Stimulated activated memory B cell treated with anti-CD40 and anti-IgM and Interleukin-4, amounts not matched to agents 10 μg/mL and 1 μg/mL and 100 μg/mL, for 72 hours (primary cell): ENCODE results near the gene TMEM117.

Source experiments
- ATAC-seq: fragments of 150-1000 bp; cut with Tn5 transposase; 2 replicates; pipeline ENCODE4 v1.10.0; 2021
- H3K27ac Mint-ChIP-seq: one replicate; pipeline ENCODE4 v1.8.0; 2022; ENCODE audit warnings: mild to moderate bottlenecking, mixed read lengths
- H3K27me3 Mint-ChIP-seq: one replicate; pipeline ENCODE4 v1.8.0; 2022; ENCODE audit warnings: mixed read lengths
- H3K36me3 Mint-ChIP-seq: one replicate; pipeline ENCODE4 v1.8.0; 2022; ENCODE audit warnings: mixed read lengths
- H3K4me1 Mint-ChIP-seq: one replicate; pipeline ENCODE4 v1.8.0; 2022; ENCODE audit warnings: mixed read lengths
- H3K4me3 Mint-ChIP-seq: one replicate; pipeline ENCODE4 v1.8.0; 2022; ENCODE audit warnings: mild to moderate bottlenecking, moderate library complexity, mixed read lengths
- H3K9me3 Mint-ChIP-seq: one replicate; pipeline ENCODE4 v1.8.0; 2022; ENCODE audit warnings: mixed read lengths

TMEM117 gene

GRCh38 chr12:44091948-44092606, 256.2 kb downstream of the TMEM117 start:
- no peak overlapping the region for H3K4me3 Mint-ChIP-seq
- no peaks in the 10 kb centered on the region for H3K4me1 Mint-ChIP-seq
- H3K36me3 Mint-ChIP-seq = peaks cover 17% of the 10 kb centered on the region
- H3K27me3 Mint-ChIP-seq = no peaks in the 10 kb centered on the region
- peaks cover 3% of the 10 kb centered on the region for H3K9me3 Mint-ChIP-seq
- H3K27ac Mint-ChIP-seq = no peak overlapping the region
- ATAC-seq = no peak

- H3K4me1 Mint-ChIP-seq = no peaks in the 10 kb centered on the region
- no peak for ATAC-seq
- H3K4me3 Mint-ChIP-seq = no peak overlapping the region
- no peaks in the 10 kb centered on the region for H3K27me3 Mint-ChIP-seq
- no peak overlapping the region for H3K27ac Mint-ChIP-seq
- H3K9me3 Mint-ChIP-seq = peaks cover 10% of the 10 kb centered on the region
- peaks cover 20% of the 10 kb centered on the region for H3K36me3 Mint-ChIP-seq
Measured at GRCh38 chr12:44098786-44099185, 262.9 kb downstream of the TMEM117 start.

DNA sequence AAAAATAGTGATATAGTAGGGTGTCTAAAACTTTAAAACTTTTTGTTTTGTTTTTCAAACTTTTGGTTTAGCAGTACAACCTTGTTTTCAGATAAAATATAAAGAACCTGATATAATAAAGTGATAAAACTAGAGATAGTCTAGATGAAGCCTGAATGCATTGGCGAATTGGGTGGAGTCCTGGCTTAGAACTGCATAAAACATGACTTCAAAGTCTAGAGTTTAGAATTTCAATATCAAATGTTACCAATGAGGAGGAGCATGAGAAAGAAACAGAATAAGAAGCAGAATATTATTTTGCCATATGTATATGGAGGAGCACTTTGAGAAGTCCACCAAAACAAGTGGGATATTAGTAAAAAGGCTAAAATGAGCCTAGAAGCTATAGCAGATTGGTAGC, 263.6 kb downstream of the TMEM117 start:
- ATAC-seq = no peak
- Mint-ChIP-seq H3K36me3 (peaks cover 23% of the 10 kb centered on the region), H3K4me1 (no peaks in the 10 kb centered on the region), H3K4me3 (no peak overlapping the region), H3K27me3 (no peaks in the 10 kb centered on the region), H3K27ac (no peak overlapping the region), H3K9me3 (peaks cover 10% of the 10 kb centered on the region)

GRCh38 chr12:44100264-44100663, 264.4 kb downstream of the TMEM117 start:
- H3K27me3 Mint-ChIP-seq = no peaks in the 10 kb centered on the region
- H3K4me3 Mint-ChIP-seq = no peak overlapping the region
- H3K27ac Mint-ChIP-seq = no peak overlapping the region
- peaks cover 9% of the 10 kb centered on the region for H3K9me3 Mint-ChIP-seq
- H3K4me1 Mint-ChIP-seq = peaks cover 6% of the 10 kb centered on the region
- ATAC-seq = no peak
- H3K36me3 Mint-ChIP-seq = peaks cover 28% of the 10 kb centered on the region

DNA sequence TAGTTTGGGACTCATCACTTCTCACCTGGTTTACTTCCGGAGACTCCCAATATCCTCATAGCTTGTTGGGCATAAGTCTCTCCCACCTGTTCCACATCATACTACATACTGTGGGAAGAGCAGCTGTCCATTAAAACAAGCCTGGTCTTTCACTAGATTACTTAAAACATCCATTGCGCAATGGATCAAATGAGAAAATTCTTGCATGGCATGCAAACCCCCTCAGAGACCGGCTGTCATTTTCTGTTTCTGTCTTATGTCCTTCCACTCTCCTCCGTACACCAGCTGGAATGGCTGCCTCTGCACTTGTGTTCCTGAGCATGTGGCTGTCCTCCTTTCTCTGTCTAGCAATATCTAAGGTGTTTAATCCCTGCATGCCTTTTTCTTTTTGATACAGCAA, 265.6 kb downstream of the TMEM117 start:
- peaks cover 7% of the 10 kb centered on the region for H3K9me3 Mint-ChIP-seq
- no peak overlapping the region for H3K4me3 Mint-ChIP-seq
- peaks cover 24% of the 10 kb centered on the region for H3K36me3 Mint-ChIP-seq
- ATAC-seq = no peak
- H3K27ac Mint-ChIP-seq = no peak overlapping the region
- peaks cover 6% of the 10 kb centered on the region for H3K4me1 Mint-ChIP-seq
- no peaks in the 10 kb centered on the region for H3K27me3 Mint-ChIP-seq

- H3K9me3 Mint-ChIP-seq = peaks cover 3% of the 10 kb centered on the region
- H3K27ac Mint-ChIP-seq = no peak overlapping the region
- no peak for ATAC-seq
- H3K4me1 Mint-ChIP-seq = no peaks in the 10 kb centered on the region
- H3K36me3 Mint-ChIP-seq = peaks cover 4% of the 10 kb centered on the region
- no peaks in the 10 kb centered on the region for H3K27me3 Mint-ChIP-seq
- H3K4me3 Mint-ChIP-seq = no peak overlapping the region
Measured at GRCh38 chr12:44114906-44115305, 279.0 kb downstream of the TMEM117 start.

GRCh38 chr12:44117337-44117736, 281.5 kb downstream of the TMEM117 start:
- peaks cover 11% of the 10 kb centered on the region for H3K9me3 Mint-ChIP-seq
- ATAC-seq = no peak
- peaks cover 24% of the 10 kb centered on the region for H3K36me3 Mint-ChIP-seq
- H3K4me3 Mint-ChIP-seq = no peak overlapping the region
- no peaks in the 10 kb centered on the region for H3K4me1 Mint-ChIP-seq
- H3K27me3 Mint-ChIP-seq = no peaks in the 10 kb centered on the region
- H3K27ac Mint-ChIP-seq = no peak overlapping the region

- Mint-ChIP-seq H3K27me3 (no peaks in the 10 kb centered on the region), H3K4me3 (no peak overlapping the region), H3K9me3 (peaks cover 11% of the 10 kb centered on the region), H3K27ac (no peak overlapping the region), H3K36me3 (peaks cover 39% of the 10 kb centered on the region), H3K4me1 (no peaks in the 10 kb centered on the region)
- no peak for ATAC-seq
Measured at GRCh38 chr12:44118946-44119345, 283.1 kb downstream of the TMEM117 start.

- H3K36me3 Mint-ChIP-seq = peaks cover 36% of the 10 kb centered on the region
- ATAC-seq = no peak
- peaks cover 10% of the 10 kb centered on the region for H3K4me1 Mint-ChIP-seq
- H3K9me3 Mint-ChIP-seq = peaks cover 5% of the 10 kb centered on the region
- no peak overlapping the region for H3K4me3 Mint-ChIP-seq
- H3K27me3 Mint-ChIP-seq = no peaks in the 10 kb centered on the region
- H3K27ac Mint-ChIP-seq = no peak overlapping the region
Measured at GRCh38 chr12:44126806-44127205, 290.9 kb downstream of the TMEM117 start.

DNA sequence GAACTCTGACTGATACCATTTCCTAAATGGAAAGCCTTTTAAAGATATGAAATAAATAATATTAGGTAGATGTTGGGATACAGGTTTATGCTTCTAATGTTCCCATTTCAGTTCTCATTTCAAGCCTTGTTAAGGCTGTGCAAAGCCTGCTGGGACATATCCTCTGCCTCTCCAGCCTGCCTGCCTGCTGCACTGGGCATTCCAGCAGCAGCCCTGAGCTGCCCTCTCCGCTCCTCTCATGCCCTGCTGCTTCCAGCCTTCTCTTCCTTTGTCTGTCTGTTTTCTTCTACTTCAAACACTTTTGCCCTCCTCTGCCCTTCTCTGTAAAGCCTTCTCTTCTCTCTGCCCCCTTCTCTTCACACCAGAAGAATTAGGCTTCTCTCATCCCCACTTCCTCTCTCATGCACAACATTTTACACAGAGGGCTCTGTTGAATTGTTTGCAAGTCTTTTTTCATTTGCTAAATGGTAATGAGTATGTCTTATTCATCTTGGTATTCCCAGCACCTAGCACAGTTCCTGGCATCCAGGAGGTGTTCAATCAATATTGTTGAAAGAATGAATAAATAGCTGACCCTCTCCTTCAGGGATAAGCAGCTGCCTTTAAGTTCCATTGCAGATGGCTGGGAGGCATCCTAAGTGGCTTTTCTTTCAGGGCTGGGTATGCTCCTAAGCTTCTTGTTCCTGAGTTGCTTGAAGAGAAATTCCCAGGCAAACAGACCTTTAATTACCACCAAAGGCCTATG, 292.3 kb downstream of the TMEM117 start:
- no peaks in the 10 kb centered on the region for H3K27me3 Mint-ChIP-seq
- no peak overlapping the region for H3K4me3 Mint-ChIP-seq
- peaks cover 30% of the 10 kb centered on the region for H3K36me3 Mint-ChIP-seq
- H3K9me3 Mint-ChIP-seq = peaks cover 3% of the 10 kb centered on the region
- peak; percentile 31 for ATAC-seq
- no peak overlapping the region for H3K27ac Mint-ChIP-seq
- H3K4me1 Mint-ChIP-seq = peaks cover 10% of the 10 kb centered on the region

DNA sequence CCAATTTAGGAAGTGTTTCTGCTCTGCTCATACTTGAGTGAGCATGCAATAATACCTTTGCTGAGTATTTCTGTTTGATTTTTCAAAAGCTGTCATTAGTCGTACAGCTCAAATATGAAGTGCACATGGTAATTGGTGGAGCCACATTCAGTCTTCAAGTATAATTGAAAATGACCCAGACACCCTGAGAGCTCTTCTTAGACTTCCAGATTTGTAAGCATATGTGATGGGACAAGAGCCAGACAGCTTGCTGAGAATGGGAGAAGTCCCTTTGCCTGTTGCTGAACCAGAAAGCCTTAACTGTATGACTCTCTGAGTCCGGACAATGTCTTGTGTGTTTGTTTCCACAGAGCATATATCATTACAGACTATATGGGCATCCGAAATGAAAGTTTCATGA, 307.3 kb downstream of the TMEM117 start:
- no peaks in the 10 kb centered on the region for H3K9me3 Mint-ChIP-seq
- no peak overlapping the region for H3K27ac Mint-ChIP-seq
- no peak overlapping the region for H3K4me3 Mint-ChIP-seq
- no peak for ATAC-seq
- H3K27me3 Mint-ChIP-seq = no peaks in the 10 kb centered on the region
- no peaks in the 10 kb centered on the region for H3K4me1 Mint-ChIP-seq
- peaks cover 26% of the 10 kb centered on the region for H3K36me3 Mint-ChIP-seq

GRCh38 chr12:44148936-44149335, 313.1 kb downstream of the TMEM117 start:
- ATAC-seq = no peak
- Mint-ChIP-seq H3K27me3 (no peaks in the 10 kb centered on the region), H3K4me3 (no peak overlapping the region), H3K27ac (no peak overlapping the region), H3K36me3 (peaks cover 13% of the 10 kb centered on the region), H3K9me3 (no peaks in the 10 kb centered on the region), H3K4me1 (no peaks in the 10 kb centered on the region)

DNA sequence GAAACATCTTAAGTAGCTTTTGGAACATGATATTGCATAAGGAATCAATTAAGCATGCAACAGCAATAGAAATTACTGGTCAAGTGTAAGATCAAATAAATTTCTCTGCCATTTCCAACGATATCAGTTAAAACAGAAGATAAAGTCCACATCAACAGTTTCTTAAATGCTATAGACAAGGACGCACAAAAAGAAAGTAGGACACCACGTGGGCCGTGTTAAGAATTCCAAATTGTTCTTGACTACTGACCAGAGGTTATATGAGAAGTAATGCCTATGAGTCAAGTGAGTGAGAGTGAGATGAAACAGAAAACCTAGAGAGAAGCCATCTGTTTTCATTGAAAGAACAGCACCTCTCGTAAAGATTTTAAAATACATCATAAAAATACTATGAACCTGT, 318.2 kb downstream of the TMEM117 start:
- H3K36me3 Mint-ChIP-seq = peaks cover under 1% of the 10 kb centered on the region
- H3K27me3 Mint-ChIP-seq = no peaks in the 10 kb centered on the region
- no peak overlapping the region for H3K4me3 Mint-ChIP-seq
- H3K4me1 Mint-ChIP-seq = peaks cover 12% of the 10 kb centered on the region
- ATAC-seq = no peak
- H3K27ac Mint-ChIP-seq = no peak overlapping the region
- no peaks in the 10 kb centered on the region for H3K9me3 Mint-ChIP-seq

DNA sequence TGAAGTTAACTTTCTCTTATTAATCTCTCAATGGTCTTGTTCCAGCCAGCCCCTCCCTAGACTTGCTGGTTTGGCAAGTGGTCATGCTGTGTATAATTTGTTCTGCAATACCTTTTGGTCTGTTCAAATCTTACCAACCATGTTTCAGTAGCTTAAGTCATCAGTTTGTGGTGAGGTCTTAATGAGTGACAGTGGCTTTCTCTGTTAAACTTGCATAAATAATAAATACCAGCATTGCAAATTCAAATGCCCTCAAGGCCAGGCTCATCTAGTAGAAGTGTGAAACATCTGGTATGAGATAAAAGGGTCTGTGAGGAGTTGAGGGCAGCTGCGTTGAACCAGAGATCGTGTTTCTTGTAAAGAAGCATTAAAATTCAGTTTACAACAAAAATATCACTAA, 319.5 kb downstream of the TMEM117 start:
- no peak for ATAC-seq
- Mint-ChIP-seq H3K9me3 (no peaks in the 10 kb centered on the region), H3K27me3 (no peaks in the 10 kb centered on the region), H3K27ac (no peak overlapping the region), H3K4me3 (no peak overlapping the region), H3K36me3 (no peaks in the 10 kb centered on the region), H3K4me1 (peaks cover 12% of the 10 kb centered on the region)

- no peak overlapping the region for H3K27ac Mint-ChIP-seq
- H3K4me3 Mint-ChIP-seq = no peak overlapping the region
- no peak for ATAC-seq
- no peaks in the 10 kb centered on the region for H3K27me3 Mint-ChIP-seq
- no peaks in the 10 kb centered on the region for H3K36me3 Mint-ChIP-seq
- peaks cover 12% of the 10 kb centered on the region for H3K4me1 Mint-ChIP-seq
- H3K9me3 Mint-ChIP-seq = no peaks in the 10 kb centered on the region
Measured at GRCh38 chr12:44157359-44157758, 321.5 kb downstream of the TMEM117 start.

- Mint-ChIP-seq H3K27me3 (no peaks in the 10 kb centered on the region), H3K4me1 (peaks cover 12% of the 10 kb centered on the region), H3K27ac (no peak overlapping the region), H3K36me3 (no peaks in the 10 kb centered on the region), H3K9me3 (no peaks in the 10 kb centered on the region), H3K4me3 (no peak overlapping the region)
- ATAC-seq = no peak
Measured at GRCh38 chr12:44158746-44159145, 322.9 kb downstream of the TMEM117 start.
